GM12891 (cell line): Measurements from ENCODE around the gene NLK.
"Not testable (repeated sequence)": the region's sequence is repeated elsewhere in the genome, so short reads cannot be mapped to it uniquely, and the experiment has no call there.

ENCODE experiments used
- DNase-seq: peaks from one replicate; pipeline ENCODE4 v3.0.0; 2011; ENCODE audit warnings: low spot score; ENCODE audit not compliant: insufficient read length
- FAIRE-seq: peaks from 2 replicates; lab custom pipeline; 2011; peaks lifted over from hg19 to GRCh38; lab: Jason Lieb, UNC
- PAX5 ChIP-seq: IDR thresholded peaks from 2 replicates; pipeline ENCODE4 v1.6.1; 2011; ENCODE audit warnings: low read length, moderate library complexity, mild to moderate bottlenecking; ENCODE audit not compliant: insufficient read depth, severe bottlenecking
- POLR2A ChIP-seq: IDR thresholded peaks from 2 replicates; pipeline ENCODE4 v1.6.1; 2011; ENCODE audit warnings: low read depth, low read length, control low read depth
- POLR2AphosphoS5 ChIP-seq: IDR thresholded peaks from 2 replicates; pipeline ENCODE4 v1.6.1; 2011; ENCODE audit warnings: low read depth, low read length, control low read depth
- POU2F2 ChIP-seq: IDR thresholded peaks from 2 replicates; pipeline ENCODE4 v1.6.1; 2011; ENCODE audit warnings: low read depth, mild to moderate bottlenecking, control low read depth, low read length, moderate library complexity
- SPI1 ChIP-seq: IDR thresholded peaks from 2 replicates; pipeline ENCODE4 v1.6.1; 2011; ENCODE audit warnings: low read depth, low read length, control low read depth
- TAF1 ChIP-seq: IDR thresholded peaks from 2 replicates; pipeline ENCODE4 v1.6.1; 2011; ENCODE audit warnings: low read depth, low read length, control low read depth

Gene NLK

DNA sequence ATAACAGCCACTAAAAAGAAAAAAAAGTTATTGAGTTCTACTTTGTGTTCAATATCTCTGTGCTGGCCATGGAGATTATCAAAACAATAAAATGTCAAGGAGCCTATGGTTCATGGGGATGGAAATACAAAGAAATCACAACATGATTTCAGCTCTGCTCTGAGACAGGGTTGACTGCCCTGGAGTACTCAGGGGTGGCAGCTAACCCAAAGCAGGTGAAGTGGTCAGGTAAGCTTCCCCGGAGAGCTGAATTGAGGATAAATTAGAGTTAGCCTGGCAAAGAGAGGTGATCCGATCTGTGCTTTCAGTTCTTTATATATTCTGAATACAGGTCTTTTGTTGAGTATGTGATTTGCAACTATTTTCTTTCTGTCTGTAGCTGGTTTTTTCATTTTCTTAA is 157.3 kb downstream of the NLK start:
- TF ChIP-seq POU2F2 (no peak), POLR2A (no peak)
- FAIRE-seq (no peak), DNase-seq (no peak)

DNA sequence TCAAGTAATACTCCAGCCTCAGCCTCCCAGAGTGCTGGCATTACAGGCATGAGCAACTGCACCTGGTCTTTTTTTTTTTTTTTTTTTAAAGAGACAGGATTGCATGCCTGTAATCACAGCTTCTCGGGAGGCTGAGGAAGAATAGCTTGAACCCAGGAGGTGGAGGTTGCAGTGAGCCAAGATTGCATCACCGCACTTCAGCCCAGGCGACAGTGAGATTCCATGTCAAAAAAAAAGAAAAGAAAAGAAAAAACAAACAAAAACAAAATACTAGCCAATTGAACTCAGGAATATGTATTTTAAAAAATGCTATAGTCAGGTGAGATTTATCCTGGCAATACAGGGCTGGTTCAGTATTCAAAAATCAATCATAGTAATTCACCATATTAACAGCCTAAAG is 158.8 kb downstream of the NLK start:
- FAIRE-seq = no peak
- TF ChIP-seq TAF1 = no peak
- DNase-seq = no peak

DNA sequence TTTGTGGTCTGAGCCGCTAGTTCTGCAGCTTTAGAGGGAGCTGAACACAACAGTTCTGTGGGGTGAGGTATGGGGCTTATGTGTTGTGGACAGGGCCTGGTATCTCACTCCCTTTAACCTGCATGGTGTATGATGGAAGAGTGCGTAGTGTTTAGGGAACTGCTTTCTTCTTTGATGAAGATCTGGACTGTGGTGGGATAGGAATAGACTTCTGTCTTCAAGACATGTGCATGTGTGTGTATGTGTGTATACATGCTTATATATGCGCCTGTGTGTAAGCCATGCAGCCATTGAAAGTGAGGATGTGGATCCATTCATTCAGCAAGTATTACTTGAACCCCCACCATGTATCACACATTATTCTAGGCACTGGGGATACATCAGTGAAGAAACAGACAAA is 161.8 kb downstream of the NLK start:
- no peak for FAIRE-seq
- no peak for DNase-seq
- TF ChIP-seq POU2F2 (no peak), POLR2A (no peak), TAF1 (no peak), SPI1 (no peak), POLR2AphosphoS5 (no peak), PAX5 (no peak)

DNA sequence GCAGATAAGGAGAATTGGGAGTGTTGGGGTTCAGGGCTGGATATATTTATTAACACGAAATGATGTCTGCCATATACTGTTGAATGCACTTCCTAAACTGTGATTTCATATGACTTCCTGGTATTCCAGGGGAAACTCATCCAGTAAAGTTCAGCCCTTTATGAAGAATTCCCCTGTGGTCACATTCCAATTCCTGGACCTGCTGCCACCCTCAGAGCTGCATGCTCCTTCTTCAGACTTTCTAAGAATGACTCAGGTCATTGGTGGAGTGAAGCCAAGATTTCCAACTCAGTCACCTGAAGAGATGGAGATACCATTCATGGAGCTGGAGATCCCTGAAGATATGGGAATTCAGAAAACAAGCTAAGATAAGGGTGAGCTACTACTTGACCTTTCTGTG is 162.3 kb downstream of the NLK start:
- DNase-seq (no peak), FAIRE-seq (no peak)
- TF ChIP-seq POLR2AphosphoS5 (no peak), POU2F2 (no peak), TAF1 (no peak), POLR2A (no peak), PAX5 (no peak), SPI1 (no peak)

DNA sequence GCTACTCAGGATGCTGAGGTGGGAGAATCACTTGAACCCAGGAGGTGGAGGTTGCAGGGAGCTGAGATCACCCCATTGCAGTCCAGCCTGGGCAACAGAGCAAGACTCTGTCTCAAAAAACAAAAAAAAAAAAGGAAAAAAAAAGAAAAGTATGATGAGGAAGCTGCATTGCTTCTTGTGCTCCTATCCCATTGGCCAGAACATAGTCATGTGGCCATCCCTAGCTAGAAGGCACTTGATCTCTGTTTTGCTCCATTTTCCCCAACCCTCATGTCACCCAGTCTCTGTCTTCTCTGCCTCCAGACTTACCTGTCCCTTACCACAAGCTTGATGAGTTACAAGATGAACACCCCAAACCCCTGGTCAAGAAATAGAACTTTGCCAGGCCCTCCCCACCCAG is 163.8 kb downstream of the NLK start:
- DNase-seq (no peak), FAIRE-seq (no peak)
- TF ChIP-seq TAF1 (no peak), POU2F2 (no peak), POLR2A (no peak), PAX5 (no peak), POLR2AphosphoS5 (no peak), SPI1 (no peak)

DNA sequence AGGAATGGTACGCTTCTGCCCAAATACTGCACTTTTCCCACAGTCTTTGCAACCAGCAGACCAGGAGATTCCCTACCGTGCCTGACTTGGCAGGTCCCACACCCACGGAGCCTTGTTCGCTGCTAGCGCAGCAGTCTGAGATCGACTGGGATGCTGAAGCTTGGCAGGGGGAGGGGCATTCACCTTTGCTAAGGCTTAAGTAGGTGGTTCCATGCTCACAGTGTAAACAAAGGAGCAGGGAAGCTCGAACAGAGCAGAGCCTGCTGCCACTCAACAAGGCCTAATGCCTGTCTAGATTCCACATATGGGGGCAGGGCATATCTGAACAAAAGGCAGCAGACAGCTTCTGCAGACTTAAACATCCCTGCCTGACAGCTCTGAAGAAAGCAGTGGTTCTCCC is 169.3 kb downstream of the NLK start:
- no peak for DNase-seq
- TF ChIP-seq POU2F2 = no peak
- no peak for TF ChIP-seq PAX5
- no peak for TF ChIP-seq POLR2A
- no peak for TF ChIP-seq POLR2AphosphoS5
- no peak for TF ChIP-seq SPI1
- no peak for TF ChIP-seq TAF1
- no peak for FAIRE-seq

DNA sequence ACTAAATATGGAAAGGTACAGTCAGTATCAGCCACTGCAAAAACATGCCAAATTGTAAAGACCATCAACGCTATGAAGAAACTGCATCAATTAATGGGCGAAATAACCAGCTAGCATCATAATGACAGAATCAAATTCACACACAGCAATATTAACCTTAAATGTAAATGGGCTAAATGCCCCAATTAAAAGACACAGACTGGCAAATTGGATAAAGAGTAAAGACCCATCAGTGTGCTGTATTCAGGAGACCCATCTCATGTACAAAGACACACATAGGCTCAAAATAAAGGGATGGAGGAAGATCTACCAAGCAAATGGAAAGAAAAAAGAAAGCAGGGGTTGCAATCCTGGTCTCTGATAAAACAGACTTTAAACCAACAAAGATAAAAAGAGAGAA is 171.1 kb downstream of the NLK start:
- not testable (repeated sequence) for DNase-seq, FAIRE-seq

DNA sequence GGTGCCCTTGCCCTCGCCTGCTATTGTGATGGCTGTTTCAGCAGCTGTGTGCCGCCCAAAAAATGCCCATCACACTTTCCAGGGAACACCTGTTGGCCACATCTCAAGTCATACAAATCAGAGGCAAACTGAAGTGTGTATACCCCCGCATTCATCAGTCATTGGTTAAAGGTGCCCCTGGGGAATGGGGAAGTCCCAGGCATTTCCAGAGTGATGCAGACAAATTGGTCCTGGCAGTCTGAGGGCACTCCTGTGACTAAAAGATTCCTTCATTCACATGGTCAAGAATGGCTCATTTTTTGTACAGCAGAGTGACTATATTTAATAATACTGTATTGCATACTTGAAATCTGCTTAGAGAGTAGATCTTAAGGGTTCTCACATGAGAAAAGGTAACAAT is 173.6 kb downstream of the NLK start:
- DNase-seq (no peak), FAIRE-seq (no peak)
- TF ChIP-seq POLR2AphosphoS5 (no peak), PAX5 (no peak), POU2F2 (no peak), TAF1 (no peak), SPI1 (no peak), POLR2A (no peak)

DNA sequence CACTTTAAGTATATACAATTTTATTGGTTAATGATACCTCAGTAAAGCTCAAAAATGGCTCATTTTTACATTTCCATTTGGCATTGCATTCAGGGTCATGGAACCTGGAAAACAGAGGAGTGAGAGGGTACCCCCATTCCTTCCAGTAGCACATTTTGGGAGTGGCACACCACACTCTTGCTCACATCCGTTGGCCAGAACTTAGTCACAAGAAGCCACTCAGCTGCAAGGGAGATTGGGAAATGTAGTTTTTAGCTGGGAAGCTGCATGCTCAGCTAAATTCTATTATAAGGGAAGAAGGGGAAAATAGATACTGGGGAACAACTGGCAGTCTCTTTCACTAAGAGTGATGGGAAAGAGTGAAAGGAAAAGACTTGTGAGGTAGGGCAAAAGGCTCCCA is 174.1 kb downstream of the NLK start:
- no peak for DNase-seq
- TF ChIP-seq PAX5 = no peak
- TF ChIP-seq TAF1 = no peak
- TF ChIP-seq POU2F2 = no peak
- TF ChIP-seq SPI1 = no peak
- no peak for TF ChIP-seq POLR2A
- no peak for TF ChIP-seq POLR2AphosphoS5
- FAIRE-seq = no peak

DNA sequence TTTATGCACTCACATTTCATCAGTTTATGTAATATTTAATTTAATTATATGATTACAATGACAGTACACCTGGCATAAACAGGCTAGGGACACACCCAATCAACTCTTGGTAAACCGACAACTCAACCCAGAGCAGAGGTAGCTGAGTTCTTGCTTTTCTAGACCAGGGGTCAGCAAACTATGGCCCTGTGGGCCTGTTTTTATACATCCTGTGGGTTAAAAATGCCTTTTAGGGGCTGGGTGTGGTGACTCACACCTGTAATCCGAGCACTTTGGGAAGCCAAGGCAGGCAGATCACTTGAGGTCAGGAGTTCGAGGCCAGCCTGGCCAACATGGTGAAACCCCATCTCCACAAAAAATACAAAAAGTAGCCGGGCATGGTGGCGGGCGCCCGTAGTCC is 177.3 kb downstream of the NLK start:
- TF ChIP-seq SPI1 = no peak
- no peak for TF ChIP-seq POLR2A
- TF ChIP-seq PAX5 = no peak
- TF ChIP-seq POLR2AphosphoS5 = no peak
- TF ChIP-seq POU2F2 = no peak
- TF ChIP-seq TAF1 = no peak
- no peak for FAIRE-seq

DNA sequence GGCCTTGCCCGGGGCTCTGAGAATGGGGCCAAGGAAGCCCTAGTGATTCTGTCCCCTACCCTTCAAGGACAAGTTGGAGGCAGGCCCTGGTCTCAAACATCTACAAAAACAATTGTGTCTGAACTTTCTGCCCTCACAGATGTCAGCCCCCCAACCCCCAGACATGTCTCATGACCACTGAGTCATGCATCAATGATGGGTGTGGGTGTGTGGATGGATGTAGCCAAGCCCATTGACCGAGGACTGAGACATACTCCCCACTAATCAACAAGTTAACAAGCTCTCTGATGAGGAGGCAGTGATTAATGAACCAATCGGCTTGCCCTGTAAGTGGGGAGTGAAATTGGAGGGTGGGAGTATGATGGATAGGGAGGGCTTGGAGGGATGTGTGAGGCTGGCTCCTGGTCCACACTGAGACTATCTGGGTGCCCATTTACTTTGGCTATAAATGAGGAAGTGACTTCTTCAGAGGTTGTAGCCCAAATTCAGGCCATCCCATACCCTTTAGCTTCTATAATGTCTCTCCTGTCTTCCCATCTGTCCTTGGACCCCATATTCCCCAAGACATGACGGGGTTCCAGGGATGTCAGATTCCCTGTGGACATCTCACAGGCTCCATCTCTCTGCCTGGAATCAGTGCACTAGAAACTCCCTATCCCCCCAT is 179.4 kb downstream of the NLK start:
- no peak for DNase-seq
- no peak for TF ChIP-seq POLR2AphosphoS5
- no peak for TF ChIP-seq POLR2A
- TF ChIP-seq TAF1 = no peak
- TF ChIP-seq SPI1 = peak; percentile 80
- FAIRE-seq = no peak

More for the DNA sequence above, 177.3 kb downstream of the NLK start:
- DNase-seq = no peak
